ENCODE data around the gene RELN.

RELN gene

GRCh38 chr7:103702982-103703381, 286.5 kb downstream of the RELN start:
- no peak for TF ChIP-seq CTCF (IDR thresholded peaks at IDR 0.05)
- H3K27me3 Mint-ChIP-seq (ENCODE audit: low read depth, poor library complexity) = no peaks in the 10 kb centered on the region

GRCh38 chr7:103702454-103702853, 287.0 kb downstream of the RELN start:
- no peak overlapping the region for H3K4me3 Mint-ChIP-seq
- no peak for TF ChIP-seq CTCF (IDR thresholded peaks at IDR 0.05)
- H3K9me3 Mint-ChIP-seq = no peaks in the 10 kb centered on the region
- no peak overlapping the region for H3K27ac Mint-ChIP-seq
- H3K4me1 Mint-ChIP-seq = peaks cover 12% of the 10 kb centered on the region
- DNase-seq = no peak
- H3K36me3 Mint-ChIP-seq (ENCODE audit: low read depth) = no peaks in the 10 kb centered on the region
- H3K27me3 Mint-ChIP-seq (ENCODE audit: low read depth, poor library complexity) = no peaks in the 10 kb centered on the region

More at GRCh38 chr7:103702982-103703381, 286.5 kb downstream of the RELN start:
- DNase-seq = no peak
- Mint-ChIP-seq H3K36me3 (ENCODE audit: low read depth) (no peaks in the 10 kb centered on the region), H3K4me3 (peak overlapping the region; percentile 10), H3K4me1 (peaks cover 12% of the 10 kb centered on the region), H3K9me3 (no peaks in the 10 kb centered on the region), H3K27ac (peak overlapping the region; percentile 26)

DNA sequence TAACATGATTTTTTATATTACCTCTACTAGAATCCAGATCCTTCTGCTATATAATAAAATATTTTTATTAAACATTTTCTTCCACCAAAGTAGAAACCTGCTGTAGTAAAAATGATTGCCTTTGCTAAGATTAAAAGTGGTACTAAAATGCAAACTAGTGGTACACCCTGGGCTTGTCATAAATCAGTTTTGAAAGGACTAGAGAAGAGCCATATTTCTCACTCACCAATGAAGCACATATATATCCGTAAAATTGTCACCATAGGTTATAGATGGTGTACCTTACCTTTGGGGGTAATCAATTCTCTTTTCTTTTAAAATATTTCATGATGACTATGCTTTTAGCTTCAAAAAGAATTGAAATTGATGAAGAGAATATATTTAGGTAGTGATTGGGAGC, 290.4 kb downstream of the RELN start:
- no peak for DNase-seq
- H3K27ac Mint-ChIP-seq = no peak overlapping the region
- H3K27me3 Mint-ChIP-seq (ENCODE audit: low read depth, poor library complexity) = peaks cover 4% of the 10 kb centered on the region

DNA sequence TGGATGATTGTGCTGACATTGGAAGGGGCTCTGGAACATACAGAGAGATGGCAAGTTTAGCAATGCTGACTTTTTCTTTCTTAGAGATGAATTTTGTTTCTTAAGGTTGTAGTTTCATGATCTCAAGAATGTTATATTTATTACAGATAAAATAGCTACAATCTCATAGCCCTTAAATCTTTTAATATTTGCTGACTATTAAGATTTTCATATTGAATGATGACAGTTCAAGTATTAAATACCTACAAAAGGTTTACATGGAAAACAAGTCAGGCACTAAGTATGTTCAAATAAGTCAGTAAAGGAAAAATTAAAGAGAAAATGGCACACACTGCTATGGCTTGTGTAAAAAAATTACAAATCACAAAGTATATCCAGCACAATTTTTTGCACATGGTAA, 291.4 kb downstream of the RELN start:
- peaks cover 7% of the 10 kb centered on the region for H3K4me1 Mint-ChIP-seq
- H3K4me3 Mint-ChIP-seq = no peak overlapping the region
- no peaks in the 10 kb centered on the region for H3K36me3 Mint-ChIP-seq (ENCODE audit: low read depth)
- no peaks in the 10 kb centered on the region for H3K9me3 Mint-ChIP-seq
- no peak for DNase-seq
- no peak overlapping the region for H3K27ac Mint-ChIP-seq
- peaks cover 6% of the 10 kb centered on the region for H3K27me3 Mint-ChIP-seq (ENCODE audit: low read depth, poor library complexity)
- no peak for TF ChIP-seq CTCF (IDR thresholded peaks at IDR 0.05)

More for the DNA sequence above, 290.4 kb downstream of the RELN start:
- H3K4me3 Mint-ChIP-seq = no peak overlapping the region
- no peak for TF ChIP-seq CTCF (IDR thresholded peaks at IDR 0.05)
- H3K9me3 Mint-ChIP-seq = no peaks in the 10 kb centered on the region
- peaks cover 12% of the 10 kb centered on the region for H3K4me1 Mint-ChIP-seq
- no peaks in the 10 kb centered on the region for H3K36me3 Mint-ChIP-seq (ENCODE audit: low read depth)

DNA sequence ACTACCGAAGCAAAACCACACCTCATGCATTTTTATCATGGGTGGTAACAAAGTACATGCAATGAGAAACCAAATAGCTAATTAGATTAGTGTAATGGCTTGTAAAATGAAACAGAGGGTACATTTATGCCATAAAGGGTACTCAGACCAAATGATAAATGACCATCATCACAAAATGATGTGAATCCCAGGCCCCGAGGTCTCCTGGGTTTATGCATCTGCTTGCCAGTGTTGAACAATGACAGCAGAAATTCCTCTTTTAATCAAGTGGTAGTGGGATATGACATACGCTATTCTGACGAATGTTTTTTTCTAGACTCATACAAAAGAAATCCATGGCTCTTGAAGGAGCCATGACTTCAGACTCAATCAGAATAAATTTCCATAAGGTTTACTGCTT, 293.9 kb downstream of the RELN start:
- Mint-ChIP-seq H3K4me3 (no peak overlapping the region), H3K4me1 (peaks cover 8% of the 10 kb centered on the region), H3K27me3 (ENCODE audit: low read depth, poor library complexity) (peaks cover 6% of the 10 kb centered on the region), H3K9me3 (no peaks in the 10 kb centered on the region), H3K27ac (no peak overlapping the region), H3K36me3 (ENCODE audit: low read depth) (no peaks in the 10 kb centered on the region)
- DNase-seq = no peak
- no peak for TF ChIP-seq CTCF (IDR thresholded peaks at IDR 0.05)

DNA sequence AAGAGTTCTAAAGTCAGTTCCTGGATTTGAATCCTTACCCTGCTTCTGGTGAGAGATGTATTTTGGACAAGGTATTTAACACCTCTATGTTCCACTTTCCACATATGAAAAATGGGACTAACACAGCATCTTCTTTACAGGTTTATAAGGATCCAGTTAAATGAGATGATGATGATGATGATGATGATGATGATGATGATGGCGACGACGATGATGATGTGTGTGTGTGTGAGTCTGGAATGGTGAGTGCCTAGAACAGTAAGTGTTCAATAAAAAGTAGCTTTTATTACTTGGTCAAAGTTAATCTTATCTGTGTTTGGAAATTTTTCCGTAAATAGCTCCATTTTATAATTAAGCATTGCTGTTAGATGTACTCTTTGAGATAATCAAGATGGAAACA, 295.2 kb downstream of the RELN start:
- peaks cover 6% of the 10 kb centered on the region for H3K27me3 Mint-ChIP-seq (ENCODE audit: low read depth, poor library complexity)
- DNase-seq = no peak
- no peak overlapping the region for H3K4me3 Mint-ChIP-seq
- no peak for TF ChIP-seq CTCF (IDR thresholded peaks at IDR 0.05)
- H3K27ac Mint-ChIP-seq = no peak overlapping the region
- no peaks in the 10 kb centered on the region for H3K36me3 Mint-ChIP-seq (ENCODE audit: low read depth)
- no peaks in the 10 kb centered on the region for H3K9me3 Mint-ChIP-seq
- peaks cover 20% of the 10 kb centered on the region for H3K4me1 Mint-ChIP-seq
